Activated gamma-delta T cell treated with anti-CD3 and anti-CD28 coated beads, Interleukin-2, amount 50 U/mL, for 16 hours (primary cell): ENCODE data around the gene ST6GALNAC4.
"Not testable (repeated sequence)": the region's sequence is repeated elsewhere in the genome, so short reads cannot be mapped to it uniquely, and the experiment has no call there.

Source experiments
- DNase-seq: peaks from one replicate; pipeline ENCODE4 v3.0.0-alpha.2; 2020; ENCODE audit warnings: low read depth

The ST6GALNAC4 gene

GRCh38 chr9:127885508-127886281, 31.1 kb downstream of the ST6GALNAC4 start:
- no peak for DNase-seq

GRCh38 chr9:127884976-127885490, 31.8 kb downstream of the ST6GALNAC4 start:
- DNase-seq, result no peak

GRCh38 chr9:127884427-127884911, 32.4 kb downstream of the ST6GALNAC4 start:
- no peak for DNase-seq

- DNase-seq, result no peak
These were observed 32.9 kb downstream of the ST6GALNAC4 start for GRCh38 chr9:127883959-127884358.

- not testable (repeated sequence) for DNase-seq
These were observed 35.1 kb downstream of the ST6GALNAC4 start for GRCh38 chr9:127881715-127882114.

- DNase-seq, result no peak
These were observed 36.7 kb downstream of the ST6GALNAC4 start for GRCh38 chr9:127880143-127880542.

GRCh38 chr9:127878652-127879390, 38.0 kb downstream of the ST6GALNAC4 start:
- no peak for DNase-seq

GRCh38 chr9:127878001-127878651, 38.7 kb downstream of the ST6GALNAC4 start:
- DNase-seq, result no peak

GRCh38 chr9:127877566-127877998, 39.3 kb downstream of the ST6GALNAC4 start, which contains the start of gene AK1:
TSS of gene AK1 (minus strand) at chr9:127877675. CDS start at chr9:127874617, 3,058 bp downstream.
- no peak for DNase-seq

- no peak for DNase-seq
These were observed 39.9 kb downstream of the ST6GALNAC4 start for GRCh38 chr9:127876764-127877562.

- no peak for DNase-seq
These were observed 40.6 kb downstream of the ST6GALNAC4 start for GRCh38 chr9:127876026-127876763.

GRCh38 chr9:127875306-127875966, 41.4 kb downstream of the ST6GALNAC4 start:
- DNase-seq, result no peak

GRCh38 chr9:127874301-127875221, 42.3 kb downstream of the ST6GALNAC4 start:
- DNase-seq, result no peak

- DNase-seq, result no peak
These were observed 43.0 kb downstream of the ST6GALNAC4 start for GRCh38 chr9:127873886-127874285.

GRCh38 chr9:127873223-127873691, 43.6 kb downstream of the ST6GALNAC4 start:
- no peak for DNase-seq

GRCh38 chr9:127872369-127873222, 44.2 kb downstream of the ST6GALNAC4 start:
- DNase-seq, result no peak

- no peak for DNase-seq
These were observed 45.3 kb downstream of the ST6GALNAC4 start for GRCh38 chr9:127871531-127871930.

GRCh38 chr9:127870887-127871286, 46.0 kb downstream of the ST6GALNAC4 start:
- no peak for DNase-seq
